22Rv1 (cell line): ENCODE results near the gene CDC42EP1.

Experiments used
- CTCF ChIP-seq: fragments of 450-650 bp; IDR thresholded peaks from 2 replicates; pipeline ENCODE4 v1.5.1; 2017; ENCODE audit warnings: mild to moderate bottlenecking
- ZFX ChIP-seq: fragments of 450-650 bp; IDR thresholded peaks from 2 replicates; pipeline ENCODE4 v1.6.1; 2017; ENCODE audit warnings: antibody characterized with exemption, borderline replicate concordance

GRCh38 chr22:37617431-37617830, 57.2 kb downstream of the CDC42EP1 start:
- no peak for TF ChIP-seq CTCF
- no peak for TF ChIP-seq ZFX
